B cell (primary cell): Measurements from ENCODE around the gene ACBD4.

Source experiments
- EZH2 ChIP-seq: IDR thresholded peaks from 2 replicates; pipeline ENCODE4 v1.6.1; 2012; ENCODE audit warnings: borderline replicate concordance, low read depth, mild to moderate bottlenecking, moderate library complexity, low read length; ENCODE audit not compliant: insufficient read depth, poor library complexity, severe bottlenecking
- TF ChIP-seq, protein P1 (sequence below): fragments of 200-600 bp; IDR thresholded peaks from one replicate; pipeline ENCODE4 v1.8.0; 2022; ENCODE audit warnings: antibody characterized with exemption, mild to moderate bottlenecking

DNA sequence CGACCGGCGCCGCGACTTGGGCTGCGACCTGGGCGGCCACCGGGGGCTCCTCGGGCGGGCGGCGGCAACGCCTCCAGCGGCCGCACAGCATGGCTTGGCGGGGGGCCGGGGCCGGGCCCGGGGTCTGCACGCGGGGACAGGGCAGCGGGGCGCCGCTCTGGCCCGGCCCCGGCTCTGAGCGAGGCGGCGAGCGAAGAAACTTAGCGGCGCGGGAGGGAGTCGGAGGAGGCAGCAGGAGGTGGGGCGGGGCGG, 3.2 kb upstream of the ACBD4 start, which contains the start of gene PLCD3:
- TF ChIP-seq, protein P1, sequence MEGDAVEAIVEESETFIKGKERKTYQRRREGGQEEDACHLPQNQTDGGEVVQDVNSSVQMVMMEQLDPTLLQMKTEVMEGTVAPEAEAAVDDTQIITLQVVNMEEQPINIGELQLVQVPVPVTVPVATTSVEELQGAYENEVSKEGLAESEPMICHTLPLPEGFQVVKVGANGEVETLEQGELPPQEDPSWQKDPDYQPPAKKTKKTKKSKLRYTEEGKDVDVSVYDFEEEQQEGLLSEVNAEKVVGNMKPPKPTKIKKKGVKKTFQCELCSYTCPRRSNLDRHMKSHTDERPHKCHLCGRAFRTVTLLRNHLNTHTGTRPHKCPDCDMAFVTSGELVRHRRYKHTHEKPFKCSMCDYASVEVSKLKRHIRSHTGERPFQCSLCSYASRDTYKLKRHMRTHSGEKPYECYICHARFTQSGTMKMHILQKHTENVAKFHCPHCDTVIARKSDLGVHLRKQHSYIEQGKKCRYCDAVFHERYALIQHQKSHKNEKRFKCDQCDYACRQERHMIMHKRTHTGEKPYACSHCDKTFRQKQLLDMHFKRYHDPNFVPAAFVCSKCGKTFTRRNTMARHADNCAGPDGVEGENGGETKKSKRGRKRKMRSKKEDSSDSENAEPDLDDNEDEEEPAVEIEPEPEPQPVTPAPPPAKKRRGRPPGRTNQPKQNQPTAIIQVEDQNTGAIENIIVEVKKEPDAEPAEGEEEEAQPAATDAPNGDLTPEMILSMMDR, result no peak
- no peak for TF ChIP-seq EZH2
